Peyer's patch (tissue), 4 donors: ENCODE measurements around the gene NKD2. TPM values are rescaled to one million over a fixed set of nuclear protein-coding genes. Genes with fewer than 3 reads are reported as not detected.
"Not testable (repeated sequence)": the region's sequence is repeated elsewhere in the genome, so short reads cannot be mapped to it uniquely, and the experiment has no call there.

Experiments used
- DNase-seq, 3 donors: peaks; one replicate each; pipeline ENCODE4 v3.0.0-alpha.2; 2017 to 2019
- H3K27ac ChIP-seq, 4 donors: fragments of 200-600 bp; sonication (generic); one replicate each; pipeline ENCODE4 v1.5.1; 2016 to 2019
- H3K27me3 ChIP-seq, 2 donors: fragments of 200-600 bp; sonication (generic); one replicate each; pipeline ENCODE4 v1.5.1; 2019
- H3K36me3 ChIP-seq, 3 donors: fragments of 200-600 bp; sonication (generic); one replicate each; pipeline ENCODE4 v1.5.1; 2016 to 2019
- H3K4me1 ChIP-seq, 4 donors: fragments of 200-600 bp; sonication (generic); one replicate each; pipeline ENCODE4 v1.5.1; 2016 to 2019
- H3K4me3 ChIP-seq, 4 donors: fragments of 200-600 bp; sonication (generic); 1 replicate in 3 of 4; 2 replicates in 1 of 4; pipeline ENCODE4 v1.5.1; 2016 to 2019; ENCODE audit warnings: mild to moderate bottlenecking in 1 of 4
- H3K9me3 ChIP-seq, 4 donors: fragments of 200-600 bp; sonication (generic); one replicate each; pipeline ENCODE4 v1.5.1; 2016 to 2019; ENCODE audit warnings: mild to moderate bottlenecking in 1 of 4
- CTCF ChIP-seq, 6 experiments: fragments of 450-650 bp in 4 of 6; fragments of 200-600 bp in 2 of 6; sonication (generic) in 1 of 6; IDR thresholded peaks; one replicate each; pipeline ENCODE4 v1.5.1; 2017 to 2019; ENCODE audit warnings: antibody characterized with exemption in 6 of 6, mild to moderate bottlenecking in 3 of 6, moderate library complexity in 1 of 6
- POLR2A ChIP-seq, 2 donors: fragments of 450-650 bp; IDR thresholded peaks; one replicate each; pipeline ENCODE4 v1.5.1; 2017; ENCODE audit warnings: antibody characterized with exemption in 2 of 2, mild to moderate bottlenecking in 2 of 2, moderate library complexity in 2 of 2
- total RNA-seq, 4 donors: library from RNA; depleted of rRNA; stranded (reverse); fragments of >200 nt; gene quantifications; one replicate each; pipeline ENCODE4 v1.1.0, GENCODE V29; 2016

NKD2 gene
- total RNA-seq, 4 donors from 2014 or later = 1.9 to 9.9 (median 3.5) TPM

- Histone ChIP-seq H3K4me3 (no peak overlapping the region), H3K36me3 (peaks cover 0 to 94% (median 0%) of the 10 kb centered on the region in 3 donors), H3K27me3 (no peaks in the 10 kb centered on the region), H3K27ac (no peak overlapping the region), H3K9me3 (no peaks in the 10 kb centered on the region), H3K4me1 (no peaks in the 10 kb centered on the region)
- TF ChIP-seq CTCF (IDR thresholded peaks at IDR 0.05) = no peak
- TF ChIP-seq POLR2A (IDR thresholded peaks at IDR 0.05) = no peak
- DNase-seq = no peak
Measured at GRCh38 chr5:1057485-1058082, 49.0 kb downstream of the NKD2 start.

- no peak overlapping the region for H3K4me3 ChIP-seq
- H3K27ac ChIP-seq = no peak overlapping the region
- H3K27me3 ChIP-seq = no peaks in the 10 kb centered on the region
- no peak for DNase-seq
- no peaks in the 10 kb centered on the region for H3K9me3 ChIP-seq
- H3K36me3 ChIP-seq = peaks cover 0 to 94% (median 0%) of the 10 kb centered on the region in 3 donors
- no peaks in the 10 kb centered on the region for H3K4me1 ChIP-seq
- TF ChIP-seq POLR2A (IDR thresholded peaks at IDR 0.05) = no peak
- no peak for TF ChIP-seq CTCF (IDR thresholded peaks at IDR 0.05)
Measured at GRCh38 chr5:1058083-1058945, 49.7 kb downstream of the NKD2 start.

GRCh38 chr5:1058988-1059883, 50.6 kb downstream of the NKD2 start:
- Histone ChIP-seq H3K4me3 (no peak overlapping the region), H3K27ac (no peak overlapping the region), H3K36me3 (peaks cover 0 to 93% (median 0%) of the 10 kb centered on the region in 3 donors), H3K27me3 (no peaks in the 10 kb centered on the region), H3K4me1 (no peaks in the 10 kb centered on the region), H3K9me3 (no peaks in the 10 kb centered on the region)
- TF ChIP-seq POLR2A (IDR thresholded peaks at IDR 0.05) (no peak), CTCF (IDR thresholded peaks at IDR 0.05) (no peak)
- no peak for DNase-seq

DNA sequence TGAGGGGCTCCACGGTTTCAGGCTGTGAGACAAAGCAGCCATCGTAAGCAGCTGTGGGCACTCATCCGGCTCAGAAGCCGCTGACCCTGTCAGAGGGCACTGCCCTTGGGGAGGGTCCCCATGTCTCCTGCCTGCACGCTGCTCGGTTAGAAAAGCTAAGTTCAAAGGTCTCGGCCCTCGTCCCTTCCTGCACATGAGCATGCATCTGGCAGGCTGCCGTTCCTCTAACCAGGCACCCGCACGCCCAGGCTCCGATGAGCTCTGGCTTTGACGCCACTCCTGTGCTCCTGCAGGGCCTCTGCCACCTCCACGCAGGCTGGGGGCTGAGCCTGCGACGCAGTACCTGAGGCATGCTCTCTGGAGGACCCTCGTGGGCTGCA, 51.3 kb downstream of the NKD2 start:
- no peak for DNase-seq
- H3K4me3 ChIP-seq = no peak overlapping the region
- no peaks in the 10 kb centered on the region for H3K4me1 ChIP-seq
- H3K27me3 ChIP-seq = no peaks in the 10 kb centered on the region
- no peak overlapping the region for H3K27ac ChIP-seq
- no peaks in the 10 kb centered on the region for H3K9me3 ChIP-seq
- TF ChIP-seq POLR2A (IDR thresholded peaks at IDR 0.05) (no peak), CTCF (IDR thresholded peaks at IDR 0.05) (no peak)
- H3K36me3 ChIP-seq = peaks cover 0 to 91% (median 0%) of the 10 kb centered on the region in 3 donors

GRCh38 chr5:1060535-1060981, 52.0 kb downstream of the NKD2 start:
- Histone ChIP-seq H3K9me3 (no peaks in the 10 kb centered on the region), H3K27ac (no peak overlapping the region), H3K27me3 (no peaks in the 10 kb centered on the region), H3K36me3 (peaks cover 0 to 91% (median 0%) of the 10 kb centered on the region in 3 donors), H3K4me1 (no peaks in the 10 kb centered on the region), H3K4me3 (no peak overlapping the region)
- TF ChIP-seq CTCF (IDR thresholded peaks at IDR 0.05) = no peak
- TF ChIP-seq POLR2A (IDR thresholded peaks at IDR 0.05) = no peak
- DNase-seq = no peak

GRCh38 chr5:1061292-1061691, 52.7 kb downstream of the NKD2 start:
- H3K4me3 ChIP-seq, DNase-seq, H3K9me3 ChIP-seq, H3K27ac ChIP-seq, H3K4me1 ChIP-seq, H3K27me3 ChIP-seq: not testable (repeated sequence)
- peaks cover 0 to 91% (median 0%) of the 10 kb centered on the region in 3 donors for H3K36me3 ChIP-seq
